Measurements from ENCODE around the gene UBE2R2. TPM values are rescaled to one million over a fixed set of nuclear protein-coding genes. Genes with fewer than 3 reads are reported as not detected.

The UBE2R2 gene
- polyA plus RNA-seq, 1 experiment = 18.3 TPM

DNA sequence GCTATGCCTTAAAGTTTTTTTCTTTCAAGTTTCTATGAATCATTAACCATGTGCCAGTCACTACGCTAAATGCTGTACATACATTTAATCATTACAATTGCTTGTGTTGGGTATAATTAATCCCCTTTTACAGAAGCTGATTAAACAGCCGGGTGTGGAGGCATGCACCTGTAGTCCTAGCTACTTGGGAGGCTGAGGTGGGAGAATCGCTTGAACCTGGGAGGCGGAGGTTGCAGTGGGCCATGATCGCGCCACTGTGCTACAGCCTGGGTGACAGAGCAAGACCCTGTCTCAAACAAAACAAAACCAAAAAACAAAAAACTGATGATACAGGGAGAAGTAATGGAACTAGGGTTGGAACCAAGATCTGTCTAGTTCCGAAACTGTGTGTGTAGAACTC is 1.2 kb upstream of the UBE2R2 start:
- TF ChIP-seq, protein P1, sequence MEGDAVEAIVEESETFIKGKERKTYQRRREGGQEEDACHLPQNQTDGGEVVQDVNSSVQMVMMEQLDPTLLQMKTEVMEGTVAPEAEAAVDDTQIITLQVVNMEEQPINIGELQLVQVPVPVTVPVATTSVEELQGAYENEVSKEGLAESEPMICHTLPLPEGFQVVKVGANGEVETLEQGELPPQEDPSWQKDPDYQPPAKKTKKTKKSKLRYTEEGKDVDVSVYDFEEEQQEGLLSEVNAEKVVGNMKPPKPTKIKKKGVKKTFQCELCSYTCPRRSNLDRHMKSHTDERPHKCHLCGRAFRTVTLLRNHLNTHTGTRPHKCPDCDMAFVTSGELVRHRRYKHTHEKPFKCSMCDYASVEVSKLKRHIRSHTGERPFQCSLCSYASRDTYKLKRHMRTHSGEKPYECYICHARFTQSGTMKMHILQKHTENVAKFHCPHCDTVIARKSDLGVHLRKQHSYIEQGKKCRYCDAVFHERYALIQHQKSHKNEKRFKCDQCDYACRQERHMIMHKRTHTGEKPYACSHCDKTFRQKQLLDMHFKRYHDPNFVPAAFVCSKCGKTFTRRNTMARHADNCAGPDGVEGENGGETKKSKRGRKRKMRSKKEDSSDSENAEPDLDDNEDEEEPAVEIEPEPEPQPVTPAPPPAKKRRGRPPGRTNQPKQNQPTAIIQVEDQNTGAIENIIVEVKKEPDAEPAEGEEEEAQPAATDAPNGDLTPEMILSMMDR (IDR thresholded peaks at IDR 0.05; ENCODE audit: insufficient read depth, low read depth, low read length) = no peak
- no peak for DNase-seq (ENCODE audit: low read depth)
- ChIA-PET CTCF (interaction anchor here (0.6 to 1.2 kb wide), 5 partner anchors 23 to 267 kb away, joined by 3 read pairs; no protein-coding TSS in a partner anchor), POLR2A (no interaction called here)
- no peak overlapping the region for H3K4me3 ChIP-seq (ENCODE audit: low read depth, low read length)
- no peaks in the 10 kb centered on the region for H3K27me3 ChIP-seq (ENCODE audit: control insufficient read depth, insufficient read depth, low read length)
- H3K36me3 ChIP-seq (ENCODE audit: control insufficient read depth, insufficient read depth, low read length) = no peaks in the 10 kb centered on the region

DNA sequence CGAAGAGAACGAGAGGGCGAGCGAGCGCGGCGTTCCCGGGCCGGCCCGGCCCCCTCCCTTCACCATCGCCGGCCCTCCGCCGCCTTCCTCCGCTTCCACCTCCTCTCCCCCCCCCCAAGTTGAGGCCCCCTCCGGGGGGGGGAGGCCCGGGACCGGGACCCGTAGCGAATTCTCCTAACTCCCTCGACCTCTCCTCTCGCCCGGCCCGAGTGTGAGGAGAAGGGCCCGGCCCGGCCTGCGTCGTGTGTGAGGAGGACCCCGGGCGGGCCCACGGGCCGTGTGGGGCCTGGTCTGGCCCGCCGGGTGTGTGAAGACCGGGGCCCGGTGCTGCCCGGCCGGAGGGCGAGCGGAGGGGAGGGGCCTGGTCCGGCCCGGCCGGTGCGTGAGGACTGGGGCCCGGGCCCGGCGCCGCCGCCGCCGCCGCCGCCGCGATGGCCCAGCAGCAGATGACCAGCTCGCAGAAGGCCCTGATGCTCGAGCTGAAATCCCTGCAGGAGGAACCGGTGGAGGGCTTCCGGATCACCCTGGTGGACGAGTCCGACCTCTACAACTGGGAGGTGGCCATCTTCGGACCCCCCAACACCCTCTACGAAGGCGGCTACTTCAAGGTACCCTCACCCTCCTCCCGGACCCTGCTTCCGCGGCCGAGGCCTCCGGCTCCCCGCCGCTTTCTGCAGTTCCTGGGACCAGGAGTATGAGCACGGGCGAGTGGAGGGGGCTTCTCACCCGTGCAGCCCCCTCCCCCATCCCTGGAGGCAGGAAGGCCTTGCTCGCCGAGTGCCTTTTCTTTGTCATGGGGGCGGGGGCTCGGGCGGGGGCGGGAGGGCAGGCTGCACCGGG is 587 bp downstream of the UBE2R2 start:
- TF ChIP-seq, protein P1 (IDR thresholded peaks at IDR 0.05; ENCODE audit: insufficient read depth, low read depth, low read length) = peak; percentile 36
- ChIA-PET CTCF (interaction anchor here (0.6 to 1.9 kb wide), 3 partner anchors 38 to 104 kb away, joined by 3 to 4 read pairs (median 3); no protein-coding TSS in a partner anchor), POLR2A (no interaction called here)
- no peaks in the 10 kb centered on the region for H3K36me3 ChIP-seq (ENCODE audit: control insufficient read depth, insufficient read depth, low read length)
- DNase-seq (ENCODE audit: low read depth) = no peak
- H3K4me3 ChIP-seq (ENCODE audit: low read depth, low read length) = peak overlapping the region; percentile 93
- H3K27me3 ChIP-seq (ENCODE audit: control insufficient read depth, insufficient read depth, low read length) = no peaks in the 10 kb centered on the region

DNA sequence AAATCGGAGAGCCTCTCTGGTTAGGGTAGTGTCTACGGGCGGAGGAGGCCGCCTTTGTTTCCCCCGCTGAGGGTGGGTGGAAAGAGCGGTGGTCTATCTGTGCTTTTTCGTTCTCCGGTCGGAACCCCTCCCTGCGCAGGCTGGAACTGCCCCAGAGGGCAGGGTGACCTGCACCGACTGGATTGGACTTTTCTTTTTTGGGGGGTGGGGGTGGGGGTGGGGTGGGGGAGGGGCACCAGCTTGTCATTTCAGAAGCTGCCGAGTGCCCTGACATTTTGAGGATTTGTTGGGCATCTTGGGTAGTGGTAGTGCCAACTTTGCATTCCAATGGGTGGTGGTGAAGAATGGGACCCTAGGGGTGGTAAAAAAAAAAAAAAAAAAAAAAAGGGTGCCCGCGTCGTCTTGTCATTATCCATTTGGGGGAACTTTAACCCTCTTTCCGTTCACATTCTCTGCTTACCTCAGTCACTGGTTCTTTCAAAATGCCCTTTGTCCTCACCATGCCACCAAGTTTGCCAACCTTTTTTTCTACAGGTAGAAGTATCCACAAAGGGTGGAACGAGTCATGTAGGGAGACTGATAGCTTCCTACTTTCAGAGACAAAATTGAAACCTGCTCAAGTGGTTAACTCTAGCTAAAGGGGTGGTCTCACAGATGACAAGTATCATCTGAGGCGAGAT is 1.3 kb downstream of the UBE2R2 start:
- DNase-seq (ENCODE audit: low read depth) = no peak
- POLR2A ChIA-PET = no interaction called here
- Histone ChIP-seq H3K36me3 (ENCODE audit: control insufficient read depth, insufficient read depth, low read length) (no peaks in the 10 kb centered on the region), H3K27me3 (ENCODE audit: control insufficient read depth, insufficient read depth, low read length) (no peaks in the 10 kb centered on the region), H3K4me3 (ENCODE audit: low read depth, low read length) (peak overlapping the region; percentile 93)
- TF ChIP-seq, protein P1 (IDR thresholded peaks at IDR 0.05; ENCODE audit: insufficient read depth, low read depth, low read length) = no peak
- CTCF ChIA-PET = interaction anchor here (0.6 to 1.9 kb wide), 4 partner anchors 39 to 103 kb away, joined by 3 to 4 read pairs (median 3); no protein-coding TSS in a partner anchor

DNA sequence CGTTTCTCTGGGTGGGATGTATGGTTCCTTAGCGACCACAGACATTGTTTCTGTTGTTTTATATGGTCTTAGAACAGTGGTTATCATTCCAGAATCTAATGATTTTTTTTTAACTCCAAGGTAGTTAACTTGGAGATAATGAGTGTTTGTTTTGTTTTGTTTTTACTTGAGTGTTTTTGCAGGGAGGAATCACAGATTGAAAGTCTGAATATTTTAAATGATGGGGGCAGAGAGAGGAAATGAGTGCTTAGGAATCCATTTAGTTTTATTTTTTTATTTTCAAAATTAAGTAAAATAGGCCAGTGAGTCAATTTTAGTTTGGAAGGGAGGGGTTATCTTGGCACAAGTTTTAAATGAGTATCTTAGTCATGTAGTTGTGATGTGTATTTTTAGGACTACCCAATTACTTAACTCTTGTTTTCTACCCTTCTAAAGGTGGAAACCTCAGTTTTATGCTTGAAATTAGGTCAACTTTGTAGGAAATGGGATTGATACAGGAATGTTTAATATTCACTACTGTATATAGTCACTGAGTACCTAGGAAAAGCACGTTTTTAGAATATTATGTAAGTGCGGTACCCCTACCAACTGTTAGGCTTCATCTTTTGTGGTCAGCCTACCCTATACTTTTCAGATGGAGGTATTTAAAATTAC is 2.0 kb downstream of the UBE2R2 start:
- CTCF ChIA-PET = interaction anchor here (0.6 to 1.9 kb wide), 2 partner anchors 40 to 43 kb away, joined by 3 to 4 read pairs; no protein-coding TSS in a partner anchor

More for the DNA sequence above, 2.0 kb downstream of the UBE2R2 start:
- POLR2A ChIA-PET = no interaction called here
- TF ChIP-seq, protein P1 (IDR thresholded peaks at IDR 0.05; ENCODE audit: insufficient read depth, low read depth, low read length) = no peak
- H3K27me3 ChIP-seq (ENCODE audit: control insufficient read depth, insufficient read depth, low read length) = no peaks in the 10 kb centered on the region
- peak overlapping the region; percentile 93 for H3K4me3 ChIP-seq (ENCODE audit: low read depth, low read length)
- DNase-seq (ENCODE audit: low read depth) = peak; percentile 36
- H3K36me3 ChIP-seq (ENCODE audit: control insufficient read depth, insufficient read depth, low read length) = no peaks in the 10 kb centered on the region
